ENCODE results near the gene RCC1. TPM values are rescaled to one million over a fixed set of nuclear protein-coding genes. Genes with fewer than 3 reads are reported as not detected.
"Not testable (repeated sequence)": the region's sequence is repeated elsewhere in the genome, so short reads cannot be mapped to it uniquely, and the experiment has no call there.

RCC1 gene
- total RNA-seq, 1 experiment from 2014 or later, result 38.9 TPM

DNA sequence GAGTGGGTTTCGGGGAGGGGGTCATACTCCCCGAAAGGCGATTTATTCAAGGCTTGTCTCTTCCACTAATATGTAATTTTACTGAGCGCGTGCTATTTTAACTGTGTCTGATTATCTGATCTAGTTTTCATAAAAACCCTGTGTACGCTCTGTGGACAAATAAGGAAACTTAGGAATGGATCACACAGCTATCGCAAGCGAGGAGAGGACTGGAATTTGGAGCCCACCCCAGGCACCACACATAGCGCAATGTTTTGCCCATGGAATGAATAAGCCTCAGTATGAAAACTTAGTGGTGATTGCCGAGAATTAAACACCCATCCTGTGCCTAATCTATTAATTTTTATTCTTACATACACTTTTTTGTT lies 76.4 kb downstream of the RCC1 start:
- DNase-seq (ENCODE audit: extremely low read depth, low read depth), result no peak

DNA sequence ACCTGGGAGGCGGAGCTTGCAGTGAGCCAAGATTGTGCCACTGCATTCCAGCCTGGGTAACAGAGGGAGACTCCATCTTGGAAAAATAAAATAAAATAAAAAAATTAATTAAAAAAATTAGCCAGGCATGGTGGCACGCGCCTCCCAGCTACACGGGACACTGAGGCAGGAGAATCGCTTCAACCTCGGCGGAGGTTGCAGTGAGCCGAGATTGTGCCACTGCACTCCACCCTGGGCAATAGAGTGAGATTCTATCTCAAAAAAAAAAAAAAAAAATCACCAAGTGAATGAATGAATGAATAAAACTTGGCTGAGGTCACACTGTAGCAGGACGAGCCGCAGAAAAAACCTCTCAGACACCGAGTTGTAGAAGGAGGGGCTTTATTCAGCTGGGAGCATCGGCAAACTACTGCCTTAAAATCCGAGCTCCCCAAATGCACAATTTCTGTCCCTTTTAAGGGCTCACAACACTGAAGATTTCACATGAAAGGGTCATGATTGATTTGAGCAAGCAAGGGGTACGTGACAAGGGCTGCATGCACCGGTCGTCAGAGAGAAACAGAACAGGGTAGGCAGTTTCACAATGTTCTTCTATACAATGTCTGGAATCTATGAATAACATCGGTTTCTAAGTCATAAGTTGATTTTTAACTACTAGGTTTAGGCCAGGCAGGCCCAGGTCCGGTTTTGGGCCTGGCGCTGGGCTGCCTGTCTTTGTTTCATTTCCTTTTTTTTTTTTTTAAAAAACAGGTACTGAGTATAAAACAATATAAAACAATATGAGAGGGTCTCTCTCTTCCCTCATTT lies 80.9 kb downstream of the RCC1 start:
- not testable (repeated sequence) for DNase-seq (ENCODE audit: extremely low read depth, low read depth)

Small RNA genes lying within 50 kb of the gene (small RNA-seq; reads per million reads assigned to genes)
- gene RNU6ATAC27P, result 0 reads per million in 2 experiments
- gene SNORA16A, result 0 reads per million in 2 experiments
- gene SNORA44, result 0 reads per million in 2 experiments
- gene SNORA61, result 0 reads per million in 2 experiments
- gene SNORA73A, result 0 reads per million in 2 experiments
- gene SNORA73B, result 32.9 to 46.5 reads per million in 2 experiments
- 1,206 to 13,636 reads per million in 2 experiments for gene SNORD99

Other genes with a start within 250 kb of the RCC1 start
- 50.9 and 51.1 TPM in 2 replicates for gene SESN2, start 246.5 kb upstream of the RCC1 start, total RNA-seq (2014; rRNA removed; shearing (Covaris generic))
- 13.6 and 15.1 TPM in 2 replicates for gene MED18, start 177.0 kb upstream of the RCC1 start, total RNA-seq (2014; rRNA removed; shearing (Covaris generic))
- 10.9 and 13.0 TPM in 2 replicates for gene PHACTR4, start 136.3 kb upstream of the RCC1 start, total RNA-seq (2014; rRNA removed; shearing (Covaris generic))
- gene TRNAU1AP, start 47.0 kb downstream of the RCC1 start, total RNA-seq (2014; rRNA removed; shearing (Covaris generic)), result 11.5 and 15.4 TPM in 2 replicates
- gene RAB42, start 86.2 kb downstream of the RCC1 start, total RNA-seq (2014; rRNA removed; shearing (Covaris generic)), result 0.46 and 1.4 TPM in 2 replicates
- 33.0 and 38.4 TPM in 2 replicates for gene TAF12, start 137.0 kb downstream of the RCC1 start, total RNA-seq (2014; rRNA removed; shearing (Covaris generic))
- gene RNU11, start 142.6 kb downstream of the RCC1 start, total RNA-seq (2014; rRNA removed; shearing (Covaris generic)), result not detected in 2 replicates
- gene GMEB1, start 162.7 kb downstream of the RCC1 start, total RNA-seq (2014; rRNA removed; shearing (Covaris generic)), result 5.6 and 7.0 TPM in 2 replicates
- 39.3 and 47.1 TPM in 2 replicates for gene YTHDF2, start 230.9 kb downstream of the RCC1 start, total RNA-seq (2014; rRNA removed; shearing (Covaris generic))